GM18511 (cell line): ENCODE data around the gene PDIA6.

Experiments
- ATAC-seq: cut with Tn5 transposase; IDR thresholded peaks from one replicate; pipeline ENCODE4 v1.9.1; 2021; ENCODE audit warnings: mild to moderate bottlenecking, moderate library complexity; ENCODE audit not compliant: unreplicated experiment

Gene PDIA6, protein sequence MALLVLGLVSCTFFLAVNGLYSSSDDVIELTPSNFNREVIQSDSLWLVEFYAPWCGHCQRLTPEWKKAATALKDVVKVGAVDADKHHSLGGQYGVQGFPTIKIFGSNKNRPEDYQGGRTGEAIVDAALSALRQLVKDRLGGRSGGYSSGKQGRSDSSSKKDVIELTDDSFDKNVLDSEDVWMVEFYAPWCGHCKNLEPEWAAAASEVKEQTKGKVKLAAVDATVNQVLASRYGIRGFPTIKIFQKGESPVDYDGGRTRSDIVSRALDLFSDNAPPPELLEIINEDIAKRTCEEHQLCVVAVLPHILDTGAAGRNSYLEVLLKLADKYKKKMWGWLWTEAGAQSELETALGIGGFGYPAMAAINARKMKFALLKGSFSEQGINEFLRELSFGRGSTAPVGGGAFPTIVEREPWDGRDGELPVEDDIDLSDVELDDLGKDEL

DNA sequence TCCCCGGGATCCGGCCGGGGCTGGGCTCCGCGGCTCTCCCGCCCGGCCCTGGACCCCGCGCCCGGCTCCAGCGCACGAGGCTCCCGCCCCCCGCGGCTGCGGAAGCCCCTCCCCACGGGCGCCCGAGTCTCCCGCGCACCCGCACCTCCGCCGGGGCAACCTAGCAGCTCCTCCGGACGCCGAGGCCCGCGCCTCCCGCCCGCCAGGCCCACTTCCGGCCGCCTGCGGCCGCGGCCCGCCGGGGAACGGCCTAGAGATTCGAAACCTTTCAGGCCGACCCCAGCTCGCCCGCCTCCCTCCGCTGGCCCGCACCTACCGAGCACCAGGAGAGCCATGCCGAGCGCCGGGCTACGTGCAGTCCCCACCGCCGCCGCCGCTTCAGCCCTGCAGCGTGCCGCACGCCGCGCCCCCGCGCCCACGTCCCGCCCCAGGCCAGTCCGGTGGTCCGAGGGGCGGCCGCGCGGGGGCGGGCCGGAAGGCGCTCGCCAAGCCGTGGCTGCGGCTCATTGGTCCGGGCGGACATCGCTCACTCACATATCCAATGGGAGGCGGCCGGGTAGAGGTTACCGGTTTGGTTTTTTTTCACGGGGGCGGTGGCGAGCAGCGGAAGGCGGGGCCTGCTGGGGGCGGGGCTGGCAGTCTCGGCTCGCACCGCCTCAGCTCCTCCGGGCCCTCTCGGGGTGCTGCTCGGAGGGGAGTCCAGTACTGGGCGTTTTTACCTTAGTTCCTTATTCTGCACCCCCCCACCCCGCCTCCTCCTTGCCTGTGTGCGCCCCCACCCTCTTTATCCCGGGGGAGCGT lies at the start of gene PDIA6:
Gene PDIA6, minus strand, starts transcription at position 424 of the 801 bp plus-strand sequence. Its CDS starts 89 bp downstream, at position 335.
- ATAC-seq, result peak; percentile 89

DNA sequence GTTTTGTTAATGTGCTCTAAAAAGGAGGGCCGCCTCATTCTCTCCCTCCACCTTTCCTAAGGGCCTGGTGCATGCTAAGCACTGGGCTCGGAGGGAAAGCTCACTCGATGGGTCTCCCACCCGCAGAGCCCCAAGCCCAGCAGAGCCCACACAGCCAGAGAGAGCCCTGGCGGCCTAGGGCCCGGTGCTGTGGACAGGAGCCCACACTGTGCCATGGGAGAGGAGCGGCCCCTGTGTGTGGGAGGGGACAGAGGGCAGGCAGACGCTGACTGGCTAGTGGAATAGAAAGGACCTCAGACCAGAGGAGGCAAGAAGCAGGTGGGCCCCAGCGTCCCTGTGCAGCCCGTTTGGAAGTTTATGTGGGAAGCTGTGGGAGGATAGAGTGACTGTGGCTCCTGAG lies 49.7 kb upstream of the PDIA6 start:
- ATAC-seq, result no peak

DNA sequence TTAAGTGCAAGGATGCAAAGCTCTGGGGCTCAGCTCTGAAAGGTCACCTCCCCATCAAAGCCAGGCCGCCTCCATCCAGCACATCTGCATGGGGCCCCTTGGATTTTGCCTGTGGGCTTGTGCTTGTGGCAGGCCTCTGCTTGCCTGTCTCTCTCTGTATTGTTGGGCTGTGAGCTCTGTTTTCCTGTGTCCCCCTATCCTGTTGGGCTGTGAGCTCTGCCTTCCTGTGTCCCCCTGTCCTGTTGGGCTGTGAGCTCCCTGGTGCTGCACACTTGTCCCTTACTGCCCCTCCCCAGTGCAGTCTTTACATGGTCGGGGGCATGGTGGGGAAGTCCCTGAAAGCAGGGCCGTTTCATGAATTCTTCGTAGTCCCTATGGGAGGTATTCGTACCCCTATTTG lies 49.2 kb upstream of the PDIA6 start:
- ATAC-seq, result no peak

DNA sequence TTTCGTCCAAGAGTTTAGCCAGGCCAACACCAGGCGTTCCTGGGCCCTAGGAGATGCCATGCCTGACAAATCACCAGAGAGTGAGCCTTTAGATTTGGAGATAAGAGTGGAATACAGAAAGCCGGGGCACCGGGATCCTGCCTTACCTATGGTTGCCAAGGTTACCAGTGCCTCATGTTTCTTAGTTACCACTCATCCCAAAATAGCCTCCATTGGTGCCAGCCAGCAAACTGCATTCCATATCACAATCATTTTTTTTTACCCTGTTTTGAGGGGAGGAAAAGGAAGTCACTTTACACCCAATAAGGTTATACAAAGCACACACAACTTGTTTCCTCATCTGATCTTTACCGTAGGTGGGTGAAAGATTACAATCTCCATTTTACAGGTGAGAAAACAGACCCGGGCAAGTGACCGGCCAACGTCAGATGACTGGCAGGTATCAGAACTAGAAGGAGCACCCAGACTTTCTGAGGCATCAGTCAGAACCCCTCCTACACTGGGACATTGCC lies 48.3 kb upstream of the PDIA6 start:
- ATAC-seq, result no peak

DNA sequence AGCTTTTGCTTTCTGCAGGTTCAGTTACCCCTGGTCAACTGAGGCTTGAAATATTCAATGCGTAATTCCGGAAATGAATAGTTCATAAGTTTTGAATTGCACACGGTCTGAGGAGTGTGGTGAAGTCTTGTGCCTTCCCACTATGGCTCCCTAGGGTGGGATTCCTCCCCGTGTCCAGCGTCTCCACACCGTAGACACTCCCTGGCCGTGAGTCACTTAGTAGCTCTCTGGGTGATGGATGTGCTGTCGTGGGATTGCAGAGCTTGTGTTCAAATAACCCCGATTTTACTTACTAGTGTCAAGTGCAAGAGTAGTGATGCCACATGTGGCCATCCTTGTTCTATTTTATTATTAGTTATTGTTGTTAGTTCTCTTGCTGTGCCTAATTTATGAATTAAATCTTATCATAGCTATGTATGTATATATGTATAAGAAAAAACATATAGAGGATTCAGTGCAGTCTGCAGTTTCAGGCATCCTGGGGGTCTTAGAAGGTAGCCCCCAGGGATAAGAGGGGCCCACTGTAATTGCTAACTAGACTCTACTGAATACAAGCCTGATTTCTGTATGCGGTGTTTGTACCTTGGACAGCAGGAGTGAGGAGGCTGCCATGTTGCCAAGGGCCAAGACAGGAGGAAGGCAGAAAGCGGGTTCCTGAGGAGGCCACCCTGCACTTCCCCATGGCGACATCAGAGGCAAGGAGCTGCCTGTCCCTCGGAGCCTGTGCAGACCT lies 47.7 kb upstream of the PDIA6 start:
- ATAC-seq, result no peak

DNA sequence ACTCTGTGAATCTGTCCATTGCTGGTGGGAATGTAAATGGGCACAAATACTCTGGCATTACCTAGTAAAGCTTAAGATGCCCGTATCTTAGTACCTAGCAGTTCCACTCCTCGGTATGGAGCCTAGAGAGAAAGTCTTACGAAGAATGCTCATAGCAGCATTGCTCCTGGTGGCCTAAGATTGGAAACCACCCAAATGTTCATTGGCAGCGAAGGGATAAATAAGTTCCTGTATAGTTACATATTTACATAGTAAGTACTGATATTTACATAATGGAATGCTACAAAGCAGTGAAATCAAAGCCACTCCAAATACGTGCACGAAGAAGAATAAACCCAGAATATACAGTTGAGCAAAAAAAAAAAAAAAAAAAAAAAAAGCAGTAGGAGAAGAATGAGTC lies 46.7 kb upstream of the PDIA6 start:
- no peak for ATAC-seq

DNA sequence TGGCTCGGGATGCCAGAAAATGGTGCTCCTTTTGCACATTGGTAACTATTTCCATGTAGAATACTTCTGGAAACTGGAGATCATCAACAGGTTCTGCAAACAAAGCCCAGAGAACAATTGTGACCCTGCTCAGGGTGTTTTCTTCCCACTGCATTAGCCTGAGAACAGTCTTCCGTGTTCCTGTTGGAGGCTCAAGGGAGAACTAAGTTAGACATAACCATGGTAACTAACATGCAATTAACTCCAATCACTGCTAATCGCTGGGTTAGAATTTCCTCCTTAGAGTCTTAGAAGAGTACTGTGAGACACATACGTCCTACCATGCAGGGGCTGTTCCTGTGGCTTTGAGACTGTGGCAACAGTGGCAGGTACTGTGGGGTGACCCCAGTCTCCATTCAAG lies 36.0 kb upstream of the PDIA6 start:
- no peak for ATAC-seq

DNA sequence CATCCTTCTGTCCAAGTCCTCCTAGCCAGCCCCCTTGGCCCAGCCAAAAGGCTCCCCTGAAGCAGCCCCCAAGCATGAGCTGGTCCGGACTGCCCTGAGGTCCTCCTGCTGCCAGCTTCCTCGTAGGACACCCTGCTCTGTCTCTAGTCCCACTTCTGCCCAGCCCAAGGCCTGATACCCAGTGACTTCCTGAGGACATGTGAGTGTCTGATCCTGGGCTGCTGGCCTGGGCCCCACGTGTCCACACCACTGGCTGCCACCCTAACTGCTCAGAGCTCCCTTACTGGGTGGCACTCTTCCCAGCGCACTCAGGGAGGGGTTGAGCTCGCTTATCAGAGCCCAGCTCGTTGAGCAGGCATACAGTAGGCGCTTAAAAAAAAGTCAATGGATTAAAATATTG lies 34.4 kb upstream of the PDIA6 start:
- ATAC-seq, result no peak

DNA sequence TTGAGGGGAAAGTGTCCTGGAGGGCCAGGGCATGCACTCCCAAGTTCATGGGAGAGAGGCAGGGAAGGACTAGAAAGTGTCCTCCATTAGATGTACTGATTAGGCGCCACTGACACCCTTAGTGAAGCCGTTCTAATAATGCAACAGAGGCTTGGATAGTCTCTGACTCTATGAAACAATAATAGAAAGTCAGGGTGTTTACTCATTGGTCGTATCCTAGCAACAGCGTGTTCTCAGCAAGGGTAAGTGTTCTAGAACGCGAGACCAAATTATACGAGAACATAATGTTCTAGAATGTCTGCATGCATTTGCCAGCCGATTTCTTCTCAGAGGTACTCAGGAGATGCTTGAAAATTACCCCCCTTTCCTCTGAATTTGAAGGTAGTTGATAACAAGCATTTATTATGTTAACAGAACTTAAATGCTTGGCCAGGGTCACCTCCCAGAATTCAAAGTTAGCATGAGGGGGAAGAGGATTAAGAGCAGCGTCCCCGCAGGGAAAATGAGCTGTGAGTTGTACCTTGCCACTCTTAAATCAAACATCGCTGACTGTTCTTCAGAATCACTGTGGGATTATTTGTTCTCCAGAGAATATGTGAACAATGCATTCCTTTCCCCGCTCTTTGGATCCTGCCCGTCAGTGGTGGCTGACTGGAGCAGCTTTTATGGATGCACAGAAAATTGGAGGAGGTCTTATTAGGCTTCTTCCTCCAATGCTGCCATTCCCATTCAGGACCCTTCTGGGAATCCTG lies 33.7 kb upstream of the PDIA6 start:
- no peak for ATAC-seq

DNA sequence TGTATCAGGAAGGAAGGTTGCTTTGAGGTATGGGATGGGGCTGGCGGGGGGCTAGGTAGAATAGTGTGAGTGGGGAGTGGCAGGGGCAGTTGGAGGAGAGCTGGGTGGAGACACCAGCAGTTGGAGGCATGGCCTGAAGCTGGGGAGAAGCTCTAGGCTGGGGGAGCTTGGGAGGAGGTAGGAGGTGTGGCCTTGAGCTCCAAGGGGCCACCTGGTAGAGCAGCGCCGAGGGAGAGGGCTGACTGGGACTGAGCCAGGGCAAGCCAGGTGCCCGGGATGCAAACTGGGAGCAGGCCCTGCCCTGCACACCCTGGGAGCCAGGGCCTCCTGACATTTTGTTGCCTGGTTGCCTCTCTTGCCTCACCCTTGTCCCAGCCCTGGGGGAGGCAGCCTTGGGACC lies 33.1 kb upstream of the PDIA6 start:
- no peak for ATAC-seq

DNA sequence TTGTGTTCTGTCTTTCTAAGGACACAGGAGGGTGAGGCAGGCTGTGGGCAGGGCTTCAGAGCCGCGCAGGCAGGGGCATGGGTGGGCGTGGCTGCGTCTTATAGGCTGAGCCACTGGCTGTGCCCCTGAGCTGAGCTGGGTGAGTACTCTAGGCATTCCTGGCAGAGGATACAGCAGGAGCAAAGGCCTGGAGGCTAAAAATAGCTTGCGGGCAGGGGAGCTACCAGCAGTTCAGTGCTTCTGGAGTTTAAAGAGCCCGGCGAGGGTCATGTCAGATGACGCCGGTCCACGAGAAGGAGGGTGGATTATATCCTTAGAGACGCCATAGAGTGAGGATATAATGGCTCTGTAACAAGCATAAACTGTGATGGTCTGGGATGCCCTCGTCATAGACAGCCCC lies 31.5 kb upstream of the PDIA6 start:
- no peak for ATAC-seq

DNA sequence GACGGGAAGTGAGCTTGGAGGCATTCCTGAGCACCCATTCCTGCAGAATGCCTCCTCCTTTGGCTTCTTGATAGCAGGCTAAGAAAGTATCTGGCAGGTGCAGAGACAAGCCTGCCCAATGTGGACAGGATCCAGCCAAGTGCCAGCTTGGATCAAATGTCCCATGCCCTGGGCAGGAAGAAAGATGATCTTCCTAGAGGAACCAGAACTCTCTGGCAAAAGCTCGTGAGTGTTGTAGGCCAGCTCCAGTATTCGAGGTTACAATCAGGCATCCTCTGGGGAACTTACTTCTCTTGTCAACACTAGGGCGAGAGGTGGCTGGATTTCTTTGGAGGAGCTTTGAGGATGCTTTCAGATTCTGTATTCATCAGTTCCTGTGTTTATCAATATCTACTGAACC lies 29.9 kb upstream of the PDIA6 start:
- no peak for ATAC-seq

DNA sequence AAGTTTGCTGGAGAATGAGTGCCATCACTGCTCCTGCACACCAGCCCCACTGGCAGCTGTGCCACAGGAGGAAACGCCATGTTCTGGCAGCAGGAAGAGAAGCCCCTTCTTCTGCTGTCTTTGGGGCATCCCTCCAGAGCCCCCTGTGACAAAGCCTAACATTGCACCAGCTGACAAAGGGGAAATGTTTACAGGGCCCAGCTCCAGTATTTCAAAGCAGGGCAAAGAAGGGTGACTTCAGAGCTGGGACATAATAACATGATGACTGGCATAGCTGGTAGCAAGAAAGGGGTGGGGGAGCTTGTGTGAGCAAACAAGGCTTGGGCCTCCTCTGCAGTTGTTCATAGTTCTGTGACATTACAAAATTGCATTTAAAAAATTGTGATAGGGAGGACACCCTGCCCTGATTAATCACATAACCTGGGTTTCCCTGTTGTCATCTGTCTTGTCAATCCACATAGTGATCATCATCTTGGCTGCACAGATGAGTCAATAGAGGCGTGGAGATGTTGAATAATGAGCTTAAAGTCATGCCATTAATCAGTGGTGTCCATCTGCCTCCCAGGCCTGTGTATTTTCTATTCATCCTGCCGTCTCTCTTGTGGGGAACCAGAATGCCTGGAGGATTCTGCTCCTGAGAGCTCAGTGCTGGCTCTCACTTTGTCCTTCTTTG lies 29.1 kb upstream of the PDIA6 start:
- ATAC-seq, result no peak

DNA sequence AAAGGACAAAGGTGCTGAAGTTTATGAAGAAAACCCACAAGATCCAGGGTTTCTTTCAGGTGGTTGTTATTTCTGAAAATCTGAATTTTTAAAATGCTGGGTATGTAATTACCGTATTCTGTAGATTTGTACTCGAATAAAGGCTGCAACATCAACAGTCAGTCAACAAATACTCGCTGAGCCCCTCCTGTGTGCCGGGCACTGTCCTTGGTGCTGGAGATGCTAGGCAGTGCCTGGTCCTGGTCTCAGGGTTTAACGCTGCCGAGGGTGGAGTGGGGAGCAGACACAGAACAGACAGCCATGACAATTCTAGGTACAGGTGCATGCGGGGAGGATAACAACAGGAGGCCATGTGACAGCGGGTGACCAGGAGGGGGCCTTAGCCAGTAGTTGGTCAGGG lies 27.2 kb upstream of the PDIA6 start:
- no peak for ATAC-seq

DNA sequence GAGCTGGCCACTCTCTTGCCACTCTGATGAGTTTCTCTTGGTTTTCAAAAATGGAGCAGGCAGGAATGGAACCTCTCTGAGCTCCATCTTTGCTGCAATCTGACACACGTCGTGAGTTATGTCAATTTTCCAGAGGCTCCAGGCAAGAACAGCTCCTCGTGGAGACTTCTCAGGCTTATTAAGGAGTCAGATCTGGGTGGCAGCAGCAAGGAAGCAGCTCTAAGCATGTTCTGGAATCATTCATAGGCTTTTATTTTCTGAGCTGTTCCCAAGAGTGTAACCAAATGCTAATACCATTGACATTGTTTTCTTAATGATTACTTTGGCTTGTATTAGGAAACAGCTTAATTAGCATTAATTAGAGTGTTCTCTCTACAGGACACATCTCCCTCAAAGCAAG lies 26.1 kb upstream of the PDIA6 start:
- ATAC-seq, result no peak

DNA sequence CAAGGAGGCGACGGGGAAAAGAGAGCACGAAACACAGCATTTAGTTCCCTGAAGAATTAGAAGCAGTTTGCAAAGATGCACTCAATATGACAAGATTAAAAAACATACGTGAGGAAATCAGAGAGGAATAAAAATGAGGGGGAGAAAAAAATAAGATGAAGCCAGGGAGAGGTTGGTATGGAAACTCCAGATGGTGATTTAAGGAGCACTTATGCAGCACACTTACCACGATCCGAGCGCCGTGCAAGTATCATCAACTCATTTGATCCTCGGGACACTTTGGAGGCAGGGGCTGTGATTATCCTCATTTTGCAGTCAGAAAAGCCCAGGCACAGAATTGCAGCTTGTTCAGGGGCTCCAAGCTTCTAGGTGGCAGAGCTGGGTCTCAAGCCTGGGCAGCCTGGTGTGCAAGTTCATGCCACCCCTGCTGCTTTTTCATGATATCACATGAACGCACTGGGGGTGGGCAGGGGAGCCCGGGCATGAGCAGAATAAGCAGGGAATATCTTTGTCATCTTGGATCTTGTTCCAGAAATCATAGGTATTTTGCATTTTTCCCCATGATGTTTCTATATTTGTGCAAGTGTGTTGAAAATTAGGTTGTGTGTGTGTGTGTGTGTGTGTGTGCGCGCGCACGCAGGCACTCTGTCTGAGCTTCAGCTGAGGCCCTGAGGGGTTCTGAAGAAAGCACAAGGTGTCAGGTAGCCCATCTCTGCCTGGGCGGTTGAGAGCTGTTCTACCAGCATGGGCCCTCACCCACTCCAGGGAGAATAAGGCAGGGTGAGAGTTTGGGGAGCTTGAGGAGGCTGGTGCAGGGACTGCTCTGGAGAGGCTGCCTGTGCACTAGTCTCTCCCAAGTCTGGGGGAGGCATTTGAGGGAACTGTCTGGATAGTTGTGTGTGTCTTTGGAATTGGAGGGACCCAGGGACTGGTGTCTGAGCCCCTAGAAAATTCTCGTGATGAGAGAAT lies 25.0 kb upstream of the PDIA6 start:
- ATAC-seq, result no peak

DNA sequence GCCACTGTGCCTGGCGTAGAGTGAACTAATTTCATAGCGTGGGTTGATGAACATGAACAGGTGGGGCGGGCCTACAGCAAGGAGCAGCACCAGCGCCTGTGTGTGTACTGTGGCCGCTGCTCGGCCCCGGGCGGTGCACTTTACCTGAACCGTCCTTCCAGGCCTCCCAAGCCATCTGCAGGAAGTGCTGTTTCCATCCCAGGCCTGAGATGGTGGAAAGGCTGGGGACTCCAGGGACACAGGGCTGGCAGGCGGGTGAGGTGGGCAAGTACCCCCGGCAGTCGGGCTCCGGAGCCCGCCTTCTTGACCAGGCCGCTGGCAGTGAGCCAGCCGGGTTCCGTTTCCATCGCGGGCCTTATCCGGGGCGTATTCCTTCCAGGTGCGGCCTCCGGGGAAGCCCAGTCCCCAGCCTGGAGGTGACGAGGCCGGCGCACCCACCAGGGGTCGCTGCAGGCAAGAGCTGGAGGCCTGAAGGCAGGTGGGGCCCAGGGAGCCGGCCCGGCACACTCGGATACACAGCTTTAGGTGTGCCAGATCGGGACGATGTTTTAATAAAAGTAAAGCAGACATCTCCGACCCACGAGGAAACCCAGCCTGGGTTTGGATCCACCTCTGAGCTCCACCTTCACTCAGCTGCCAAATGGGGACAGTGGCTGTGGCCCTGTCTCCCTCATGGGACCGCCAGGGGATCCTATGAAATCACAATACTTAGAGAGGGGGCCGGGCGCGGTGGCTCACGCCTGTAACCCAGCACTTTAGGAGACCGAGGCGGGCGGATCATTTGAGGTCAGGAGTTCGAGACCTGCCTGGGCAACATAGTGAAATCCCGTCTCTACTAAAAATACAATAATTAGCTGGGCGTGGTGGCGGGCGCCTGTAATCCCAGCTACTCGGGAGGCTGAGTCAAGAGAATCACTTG lies 22.7 kb upstream of the PDIA6 start:
- ATAC-seq, result peak; percentile 80
